ENCODE measurements around the gene TMEM108.

- TF ChIP-seq POLR2AphosphoS5 (IDR thresholded peaks at IDR 0.05; ENCODE audit: low read depth, low read length), result no peak
- TF ChIP-seq POLR2A (IDR thresholded peaks at IDR 0.05; ENCODE audit: low read depth, low read length), result no peak
These were observed 401.4 kb downstream of the TMEM108 start for GRCh38 chr3:133439563-133439962.
